ENCODE measurements around the gene CRACDL. TPM values are rescaled to one million over a fixed set of nuclear protein-coding genes. Genes with fewer than 3 reads are reported as not detected.

Gene CRACDL, protein sequence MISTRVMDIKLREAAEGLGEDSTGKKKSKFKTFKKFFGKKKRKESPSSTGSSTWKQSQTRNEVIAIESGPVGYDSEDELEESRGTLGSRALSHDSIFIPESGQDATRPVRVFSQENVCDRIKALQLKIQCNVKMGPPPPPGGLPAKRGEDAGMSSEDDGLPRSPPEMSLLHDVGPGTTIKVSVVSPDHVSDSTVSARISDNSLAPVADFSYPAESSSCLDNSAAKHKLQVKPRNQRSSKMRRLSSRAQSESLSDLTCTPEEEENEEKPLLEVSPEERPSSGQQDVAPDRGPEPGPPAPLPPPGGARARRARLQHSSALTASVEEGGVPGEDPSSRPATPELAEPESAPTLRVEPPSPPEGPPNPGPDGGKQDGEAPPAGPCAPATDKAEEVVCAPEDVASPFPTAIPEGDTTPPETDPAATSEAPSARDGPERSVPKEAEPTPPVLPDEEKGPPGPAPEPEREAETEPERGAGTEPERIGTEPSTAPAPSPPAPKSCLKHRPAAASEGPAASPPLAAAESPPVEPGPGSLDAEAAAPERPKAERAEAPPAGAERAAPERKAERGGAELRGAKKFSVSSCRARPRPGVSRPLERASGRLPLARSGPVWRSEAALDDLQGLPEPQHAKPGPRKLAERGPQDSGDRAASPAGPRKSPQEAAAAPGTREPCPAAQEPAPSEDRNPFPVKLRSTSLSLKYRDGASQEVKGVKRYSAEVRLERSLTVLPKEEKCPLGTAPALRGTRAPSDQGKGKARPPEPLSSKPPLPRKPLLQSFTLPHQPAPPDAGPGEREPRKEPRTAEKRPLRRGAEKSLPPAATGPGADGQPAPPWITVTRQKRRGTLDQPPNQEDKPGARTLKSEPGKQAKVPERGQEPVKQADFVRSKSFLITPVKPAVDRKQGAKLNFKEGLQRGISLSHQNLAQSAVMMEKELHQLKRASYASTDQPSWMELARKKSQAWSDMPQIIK
- total RNA-seq (1 to 10 TPM in 3 of 5 donors, under 1 TPM in 2; 0.23 to 2.0 (median 1.7) TPM), total RNA-seq (0 to 5.0 (median 2.2) reads per million in 29 experiments)
- 0.52 TPM for total RNA-seq (2013)

DNA sequence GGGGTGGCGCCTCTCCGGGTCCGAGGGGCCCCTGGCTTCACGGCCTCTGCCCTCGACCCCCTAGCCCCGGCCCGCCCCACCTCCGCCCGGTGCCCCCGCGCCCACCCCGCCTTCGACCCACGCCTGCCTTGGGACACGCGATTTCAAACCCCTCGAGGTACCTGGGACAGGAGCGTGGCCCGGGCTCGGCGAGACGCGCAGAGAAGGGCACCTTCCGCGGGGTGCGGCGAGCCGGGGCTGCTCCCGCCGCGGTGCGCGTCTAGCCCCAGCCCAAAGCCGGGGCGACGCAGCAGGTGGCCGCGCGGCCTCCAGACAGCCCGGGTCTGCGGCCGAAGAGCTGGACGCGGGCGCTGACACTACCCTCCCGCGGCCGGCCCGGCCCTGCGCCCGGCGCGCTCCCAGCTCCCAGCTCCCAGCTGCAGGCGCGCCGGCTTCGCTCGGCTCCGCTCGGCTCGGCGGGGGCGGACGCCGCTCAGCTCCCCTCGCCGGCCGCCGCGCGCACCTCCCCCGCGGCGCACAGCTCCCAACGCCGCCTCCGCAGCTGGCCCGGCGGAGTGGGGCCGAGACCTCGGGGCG is at the start of gene CRACDL:
Gene CRACDL (minus strand): TSS at position 449 of the 576 bp plus-strand sequence. CDS start 89,425 bp downstream, outside the sequence.
- Mint-ChIP-seq H3K9me3 (no peaks in the 10 kb centered on the region), H3K4me1 (peaks cover 6 to 18% (median 14%) of the 10 kb centered on the region in 3 donors), H3K27ac (no peak within 1 kb of the TSS), H3K4me3 (peak within 1 kb of the TSS; percentile 66 to 77 (median 69)), H3K27me3 (peaks cover 60 to 64% of the 10 kb centered on the region in 2 donors), H3K36me3 (no peaks in the 10 kb centered on the region)
- no peaks in the 10 kb centered on the region for H3K9me3 ChIP-seq
- peak within 1 kb of the TSS; percentile 28 to 88 for H3K4me3 ChIP-seq (ENCODE audit: control insufficient read depth in 1 of 2, extremely low read depth in 1 of 2, low read length in 1 of 2)
- DNase-seq (peak in 1 of 35 experiments; percentile 12), ATAC-seq (replicated peaks in 1 of 4) (peak; percentile 36 to 55 (median 52))
- H3K27ac ChIP-seq (ENCODE audit: low read length), result no peak within 1 kb of the TSS
- ChIA-PET POLR2A (no interaction called here), CTCF (no interaction called here)
- WGBS (ENCODE audit: insufficient coverage), result 2% methylated on average over 82 of the region's 82 CpGs
- H3K36me3 ChIP-seq (ENCODE audit: control insufficient read depth in 2 of 2, extremely low read depth in 1 of 2, insufficient read depth in 1 of 2, low read length in 1 of 2), result no peaks in the 10 kb centered on the region
- peaks cover 9 to 52% of the 10 kb centered on the region in 2 experiments for H3K27me3 ChIP-seq (replicated peaks in 1 of 2; ENCODE audit: control insufficient read depth in 2 of 2, extremely low read depth in 1 of 2, insufficient read depth in 2 of 2, low read length in 1 of 2)
- peaks cover 0 to 12% of the 10 kb centered on the region in 2 experiments for H3K4me1 ChIP-seq (ENCODE audit: control insufficient read depth in 1 of 2, extremely low read depth in 1 of 2, insufficient read depth in 2 of 2, low read length in 2 of 2)

DNA sequence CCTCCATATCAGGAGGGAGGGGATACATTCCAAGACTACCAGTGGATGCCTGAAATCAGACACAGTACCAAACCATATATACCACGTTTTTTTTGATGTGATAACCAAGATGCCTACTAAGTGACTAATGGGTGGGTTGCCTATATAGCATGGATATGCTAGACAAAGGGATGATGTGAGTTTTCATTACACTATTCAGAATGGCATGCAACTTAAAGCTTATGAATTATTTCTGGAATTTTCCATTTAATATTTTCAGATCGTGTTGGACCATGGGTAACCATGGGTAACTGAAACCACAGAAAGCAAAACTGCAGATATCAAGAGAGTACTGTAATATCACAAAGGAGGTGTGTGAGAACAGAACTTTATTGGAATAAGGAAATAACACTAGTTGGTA is 39.6 kb upstream of the CRACDL start:
- Histone ChIP-seq H3K4me3 (ENCODE audit: control insufficient read depth in 1 of 2, extremely low read depth in 1 of 2, low read length in 1 of 2) (no peak overlapping the region), H3K27ac (ENCODE audit: low read length) (no peak overlapping the region), H3K27me3 (replicated peaks in 1 of 2; ENCODE audit: control insufficient read depth in 2 of 2, extremely low read depth in 1 of 2, insufficient read depth in 2 of 2, low read length in 1 of 2) (peaks cover 0 to 6% of the 10 kb centered on the region in 2 experiments), H3K9me3 (peaks cover 8% of the 10 kb centered on the region), H3K36me3 (ENCODE audit: control insufficient read depth in 2 of 2, extremely low read depth in 1 of 2, insufficient read depth in 1 of 2, low read length in 1 of 2) (no peaks in the 10 kb centered on the region), H3K4me1 (ENCODE audit: control insufficient read depth in 1 of 2, extremely low read depth in 1 of 2, insufficient read depth in 2 of 2, low read length in 2 of 2) (no peaks in the 10 kb centered on the region)
- no peak for DNase-seq
- H3K9me3 Mint-ChIP-seq, result peaks cover 7 to 37% (median 35%) of the 10 kb centered on the region in 3 donors
- peaks cover 30% of the 10 kb centered on the region for H3K36me3 Mint-ChIP-seq
- no peaks in the 10 kb centered on the region for H3K4me1 Mint-ChIP-seq
- POLR2A ChIA-PET, result no interaction called here
- ATAC-seq (replicated peaks in 1 of 4), result no peak
- H3K27me3 Mint-ChIP-seq, result peaks cover 12 to 22% of the 10 kb centered on the region in 2 donors
- H3K4me3 Mint-ChIP-seq, result no peak overlapping the region
- CTCF ChIA-PET, result no interaction called here
- no CpG with 5 or more reads among the region's 2 CpGs for WGBS (ENCODE audit: insufficient coverage)
- no peak overlapping the region for H3K27ac Mint-ChIP-seq

DNA sequence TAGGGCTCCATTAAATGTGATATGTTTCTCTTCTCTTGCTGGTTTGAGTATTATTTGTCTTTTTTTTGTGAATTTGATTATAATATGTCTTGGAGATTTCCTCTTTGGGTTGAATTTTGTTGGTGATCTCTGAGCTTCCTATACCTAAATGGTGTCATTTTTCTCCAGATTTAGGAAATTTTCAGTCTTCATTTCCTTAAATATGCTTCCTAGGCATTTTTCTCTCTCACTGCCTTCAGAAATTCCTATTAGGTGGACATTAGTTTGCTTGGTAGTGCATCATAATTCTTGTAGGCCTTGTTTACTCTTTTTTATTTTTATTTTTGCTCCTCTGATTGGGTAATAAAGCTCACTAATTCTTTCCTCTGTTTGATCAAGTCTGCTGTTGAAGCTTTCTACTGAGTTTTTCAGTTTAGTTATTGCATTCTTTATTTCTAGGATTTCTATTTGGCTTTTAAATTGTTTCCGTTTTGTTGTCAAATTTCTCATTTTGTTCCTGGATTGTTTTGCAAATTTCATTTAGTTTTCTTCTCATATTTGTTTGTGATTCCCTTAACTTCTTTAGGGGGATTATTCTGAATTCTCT is 36.6 kb upstream of the CRACDL start:
- Mint-ChIP-seq H3K4me3 (no peak overlapping the region), H3K36me3 (peaks cover 24% of the 10 kb centered on the region), H3K27me3 (peaks cover 17 to 36% of the 10 kb centered on the region in 2 donors), H3K27ac (no peak overlapping the region), H3K9me3 (peaks cover 18 to 60% (median 49%) of the 10 kb centered on the region in 3 donors), H3K4me1 (no peaks in the 10 kb centered on the region)
- Histone ChIP-seq H3K36me3 (ENCODE audit: control insufficient read depth in 2 of 2, extremely low read depth in 1 of 2, insufficient read depth in 1 of 2, low read length in 1 of 2) (no peaks in the 10 kb centered on the region), H3K4me1 (ENCODE audit: control insufficient read depth in 1 of 2, extremely low read depth in 1 of 2, insufficient read depth in 2 of 2, low read length in 2 of 2) (no peaks in the 10 kb centered on the region), H3K27ac (ENCODE audit: low read length) (no peak overlapping the region), H3K27me3 (replicated peaks in 1 of 2; ENCODE audit: control insufficient read depth in 2 of 2, extremely low read depth in 1 of 2, insufficient read depth in 2 of 2, low read length in 1 of 2) (peaks cover 0 to 6% of the 10 kb centered on the region in 2 experiments), H3K9me3 (peaks cover 8% of the 10 kb centered on the region), H3K4me3 (ENCODE audit: control insufficient read depth in 1 of 2, extremely low read depth in 1 of 2, low read length in 1 of 2) (no peak overlapping the region)
- ATAC-seq (replicated peaks in 1 of 4) (no peak), DNase-seq (no peak)
- WGBS (ENCODE audit: insufficient coverage), result no CpG with 5 or more reads among the region's 1 CpG
- POLR2A ChIA-PET, result interaction anchor here in 1 of 2 donors (0.6 kb wide), 1 partner anchor 11 kb away, joined by 4 read pairs; no protein-coding TSS in a partner anchor
- CTCF ChIA-PET, result interaction anchor here in 1 of 2 donors (0.6 kb wide), 1 partner anchor 702 kb away, joined by 3 read pairs; no protein-coding TSS in a partner anchor

DNA sequence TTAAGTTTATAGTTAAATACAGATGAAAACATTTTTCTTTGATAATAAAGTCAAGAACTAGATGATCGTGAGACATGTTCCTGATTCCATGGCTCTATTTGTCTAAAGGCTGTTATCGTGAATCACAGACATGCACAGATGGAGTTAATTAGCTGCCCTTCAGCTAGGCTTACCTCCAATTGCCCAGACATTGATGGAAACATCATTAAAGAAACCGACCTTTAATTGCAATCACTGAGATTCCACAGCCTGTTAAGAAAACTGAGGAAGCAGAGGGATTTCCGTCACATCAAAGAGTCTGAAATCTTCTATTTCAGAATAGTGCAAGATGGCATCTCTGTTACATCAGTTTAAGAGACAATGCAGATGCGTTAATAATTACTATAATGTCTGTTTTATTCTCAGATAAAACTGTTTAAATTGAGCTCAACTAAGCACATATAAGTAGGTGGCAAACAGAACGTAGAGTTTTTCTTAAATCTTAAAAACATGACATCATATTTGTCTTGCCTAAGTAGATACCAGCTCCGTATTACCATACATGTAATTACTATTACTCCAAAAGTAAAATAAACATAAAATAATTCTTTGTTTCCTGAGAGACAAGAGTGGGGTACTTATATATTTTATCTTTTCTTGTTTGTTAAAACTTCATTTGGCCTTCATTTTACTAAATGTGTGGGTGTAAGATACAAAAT is 23.9 kb upstream of the CRACDL start:
- Mint-ChIP-seq H3K9me3 (peaks cover 11 to 24% (median 15%) of the 10 kb centered on the region in 3 donors), H3K4me1 (no peaks in the 10 kb centered on the region), H3K27ac (no peak overlapping the region), H3K27me3 (peaks cover 4 to 10% of the 10 kb centered on the region in 2 donors), H3K36me3 (no peaks in the 10 kb centered on the region), H3K4me3 (no peak overlapping the region)
- H3K9me3 ChIP-seq, result no peaks in the 10 kb centered on the region
- no peak for ATAC-seq (replicated peaks in 1 of 4)
- H3K4me3 ChIP-seq (ENCODE audit: control insufficient read depth in 1 of 2, extremely low read depth in 1 of 2, low read length in 1 of 2), result no peak overlapping the region
- no peak for DNase-seq
- H3K36me3 ChIP-seq (ENCODE audit: control insufficient read depth in 2 of 2, extremely low read depth in 1 of 2, insufficient read depth in 1 of 2, low read length in 1 of 2), result no peaks in the 10 kb centered on the region
- WGBS (ENCODE audit: insufficient coverage), result 86% methylated on average over 2 of the region's 7 CpGs
- ChIA-PET POLR2A (no interaction called here), CTCF (interaction anchor here in 1 of 2 donors (0.5 kb wide), 1 partner anchor 143 kb away, joined by 4 read pairs; no protein-coding TSS in a partner anchor)
- H3K4me1 ChIP-seq (ENCODE audit: control insufficient read depth in 1 of 2, extremely low read depth in 1 of 2, insufficient read depth in 2 of 2, low read length in 2 of 2), result no peaks in the 10 kb centered on the region
- no peaks in the 10 kb centered on the region for H3K27me3 ChIP-seq (replicated peaks in 1 of 2; ENCODE audit: control insufficient read depth in 2 of 2, extremely low read depth in 1 of 2, insufficient read depth in 2 of 2, low read length in 1 of 2)
- H3K27ac ChIP-seq (ENCODE audit: low read length), result no peak overlapping the region

DNA sequence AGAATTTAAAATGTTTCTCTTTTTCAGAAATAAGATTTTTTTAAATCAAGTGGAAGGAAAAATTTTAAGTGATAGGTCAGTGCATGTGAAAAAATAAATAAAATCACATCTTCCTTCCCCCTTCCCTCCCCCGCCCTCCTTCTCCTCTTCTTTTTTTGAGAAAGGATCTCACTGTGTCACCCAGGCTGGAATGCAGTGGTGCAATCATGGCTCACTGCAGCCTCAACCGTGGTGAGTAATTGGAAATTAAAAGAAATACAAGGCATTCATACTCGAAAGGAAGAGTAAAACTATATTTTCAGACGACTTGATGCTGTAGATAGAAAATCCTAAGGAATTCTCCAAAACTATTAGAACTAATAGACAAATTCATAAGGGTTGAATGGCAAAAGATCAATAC is 16.9 kb upstream of the CRACDL start:
- CTCF ChIA-PET, result no interaction called here
- Mint-ChIP-seq H3K4me1 (no peaks in the 10 kb centered on the region), H3K27ac (no peak overlapping the region), H3K9me3 (no peaks in the 10 kb centered on the region), H3K36me3 (no peaks in the 10 kb centered on the region), H3K27me3 (peaks cover 25 to 30% of the 10 kb centered on the region in 2 donors), H3K4me3 (no peak overlapping the region)
- POLR2A ChIA-PET, result no interaction called here
- Histone ChIP-seq H3K4me1 (ENCODE audit: control insufficient read depth in 1 of 2, extremely low read depth in 1 of 2, insufficient read depth in 2 of 2, low read length in 2 of 2) (no peaks in the 10 kb centered on the region), H3K27me3 (replicated peaks in 1 of 2; ENCODE audit: control insufficient read depth in 2 of 2, extremely low read depth in 1 of 2, insufficient read depth in 2 of 2, low read length in 1 of 2) (peaks cover 0 to 11% of the 10 kb centered on the region in 2 experiments), H3K36me3 (ENCODE audit: control insufficient read depth in 2 of 2, extremely low read depth in 1 of 2, insufficient read depth in 1 of 2, low read length in 1 of 2) (no peaks in the 10 kb centered on the region), H3K4me3 (ENCODE audit: control insufficient read depth in 1 of 2, extremely low read depth in 1 of 2, low read length in 1 of 2) (no peak overlapping the region), H3K27ac (ENCODE audit: low read length) (no peak overlapping the region), H3K9me3 (no peaks in the 10 kb centered on the region)
- WGBS (ENCODE audit: insufficient coverage), result no CpG with 5 or more reads among the region's 4 CpGs
- ATAC-seq (replicated peaks in 1 of 4) (no peak), DNase-seq (no peak)

All from T-cell (primary cell).